H9 (cell line): ENCODE measurements around the gene IL1RAP. TPM values are rescaled to one million over a fixed set of nuclear protein-coding genes. Genes with fewer than 3 reads are reported as not detected.

Source experiments
- DNase-seq: peaks from one replicate; pipeline ENCODE4 v3.0.0-alpha.2; 2017
- H2AFZ ChIP-seq: one replicate; pipeline ENCODE4 v1.6.1; 2013; ENCODE audit warnings: mild to moderate bottlenecking, low read length, control low read depth, moderate library complexity
- H2AK5ac ChIP-seq: 2 replicates; pipeline ENCODE4 v1.6.1; 2013; ENCODE audit warnings: low read length, control low read depth, mixed read lengths; ENCODE audit not compliant: insufficient read length
- H2BK120ac ChIP-seq: one replicate; pipeline ENCODE4 v1.6.1; 2013; ENCODE audit warnings: low read depth, mild to moderate bottlenecking, low read length, control low read depth, inconsistent platforms; ENCODE audit not compliant: poor library complexity, severe bottlenecking
- H2BK12ac ChIP-seq: 2 replicates; pipeline ENCODE4 v1.6.1; 2013; ENCODE audit warnings: low read length, control low read depth, mixed read lengths, low read depth; ENCODE audit not compliant: insufficient read length
- H2BK15ac ChIP-seq: 2 replicates; pipeline ENCODE4 v1.6.1; 2013; ENCODE audit warnings: low read depth, low read length, control low read depth
- H2BK20ac ChIP-seq: one replicate; pipeline ENCODE4 v1.6.1; 2013; ENCODE audit warnings: low read depth, mild to moderate bottlenecking, low read length, control low read depth, inconsistent platforms; ENCODE audit not compliant: poor library complexity, severe bottlenecking
- H2BK5ac ChIP-seq: 2 replicates; pipeline ENCODE4 v1.6.1; 2013; ENCODE audit warnings: low read length, control low read depth, mixed read lengths; ENCODE audit not compliant: insufficient read length
- H3K14ac ChIP-seq: 2 replicates; pipeline ENCODE4 v1.6.1; 2013; ENCODE audit warnings: low read length, control low read depth; ENCODE audit not compliant: insufficient read depth
- H3K18ac ChIP-seq: 2 replicates; pipeline ENCODE4 v1.6.1; 2013; ENCODE audit warnings: low read depth, mild to moderate bottlenecking, mixed read lengths, low read length, control low read depth; ENCODE audit not compliant: insufficient read length
- H3K23ac ChIP-seq: 2 replicates; pipeline ENCODE4 v1.6.1; 2013; ENCODE audit warnings: low read length, control low read depth, mixed read lengths, low read depth; ENCODE audit not compliant: insufficient read length
- H3K23me2 ChIP-seq: 2 replicates; pipeline ENCODE4 v1.6.1; 2013; ENCODE audit warnings: low read depth, mild to moderate bottlenecking, mixed read lengths, low read length, control low read depth; ENCODE audit not compliant: insufficient read length, poor library complexity, severe bottlenecking
- H3K27ac ChIP-seq: 2 replicates; pipeline ENCODE4 v1.5.1; 2013; ENCODE audit warnings: low read length, control low read depth, mixed read lengths, low read depth; ENCODE audit not compliant: insufficient read length
- H3K27me3 ChIP-seq: 2 replicates; pipeline ENCODE4 v1.6.1; 2013; ENCODE audit warnings: low read length, control low read depth, inconsistent platforms; ENCODE audit not compliant: insufficient read depth
- H3K4ac ChIP-seq: 2 replicates; pipeline ENCODE4 v1.6.1; 2013; ENCODE audit warnings: low read depth, mild to moderate bottlenecking, control low read depth, inconsistent platforms, low read length, moderate library complexity
- H3K4me1 ChIP-seq: 2 replicates; pipeline ENCODE4 v1.6.1; 2013; ENCODE audit warnings: low read length, control low read depth, inconsistent platforms; ENCODE audit not compliant: insufficient read depth
- H3K4me2 ChIP-seq: 2 replicates; pipeline ENCODE4 v1.6.1; 2013; ENCODE audit warnings: low read length, control low read depth, mixed read lengths; ENCODE audit not compliant: insufficient read length, insufficient read depth
- H3K56ac ChIP-seq: 2 replicates; pipeline ENCODE4 v1.6.1; 2013; ENCODE audit warnings: low read depth, mild to moderate bottlenecking, mixed read lengths, low read length, control low read depth; ENCODE audit not compliant: insufficient read length
- H3K79me1 ChIP-seq: 2 replicates; pipeline ENCODE4 v1.6.1; 2013; ENCODE audit warnings: low read depth, mild to moderate bottlenecking, moderate library complexity, low read length, control low read depth, inconsistent platforms; ENCODE audit not compliant: insufficient read depth, poor library complexity, severe bottlenecking
- H3K79me2 ChIP-seq: 2 replicates; pipeline ENCODE4 v1.6.1; 2013; ENCODE audit warnings: low read length, control low read depth, inconsistent platforms; ENCODE audit not compliant: insufficient read depth
- H3K9ac ChIP-seq: 2 replicates; pipeline ENCODE4 v1.6.1; 2013; ENCODE audit warnings: low read length, control low read depth, mixed read lengths; ENCODE audit not compliant: insufficient read length; ENCODE audit errors: extremely low read depth
- H3K9me3 ChIP-seq: one replicate; pipeline ENCODE4 v1.6.1; 2013; ENCODE audit warnings: low read depth, low read length, inconsistent platforms; ENCODE audit not compliant: control insufficient read depth
- H3T11ph ChIP-seq: one replicate; pipeline ENCODE4 v1.6.1; 2013; ENCODE audit warnings: mild to moderate bottlenecking, low read length, control low read depth, inconsistent platforms
- H4K20me1 ChIP-seq: one replicate; pipeline ENCODE4 v1.6.1; 2013; ENCODE audit not compliant: control insufficient read depth, insufficient read length, insufficient read depth
- H4K5ac ChIP-seq: 2 replicates; pipeline ENCODE4 v1.6.1; 2013; ENCODE audit warnings: low read depth, mild to moderate bottlenecking, mixed read lengths, low read length, control low read depth; ENCODE audit not compliant: insufficient read length
- H4K8ac ChIP-seq: replicated peaks from 2 replicates; pipeline ENCODE4 v1.6.1; 2013; ENCODE audit warnings: low read length, control low read depth, mixed read lengths, low read depth; ENCODE audit not compliant: insufficient read length
- H4K91ac ChIP-seq: 2 replicates; pipeline ENCODE4 v1.6.1; 2013; ENCODE audit warnings: low read depth, mild to moderate bottlenecking, moderate library complexity, mixed read lengths, low read length, control low read depth; ENCODE audit not compliant: insufficient read length
- H3K27ac Mint-ChIP-seq, 3 experiments: 2 replicates in 2 of 3; 3 replicates in 1 of 3; pipeline ENCODE4 v1.8.0; 2020 to 2021; ENCODE audit warnings: mixed read lengths in 3 of 3, mild to moderate bottlenecking in 1 of 3, moderate library complexity in 1 of 3
- H3K27me3 Mint-ChIP-seq: 2 replicates; pipeline ENCODE4 v1.8.0; 2021; ENCODE audit warnings: low read depth, mild to moderate bottlenecking, moderate library complexity, mixed read lengths
- H3K36me3 Mint-ChIP-seq, 3 experiments: 2 replicates in 2 of 3; 3 replicates in 1 of 3; pipeline ENCODE4 v1.8.0; 2020 to 2021; ENCODE audit warnings: low read depth in 3 of 3, mixed read lengths in 3 of 3; ENCODE audit not compliant: insufficient read depth in 1 of 3
- H3K4me1 Mint-ChIP-seq, 2 experiments: 2 replicates each; pipeline ENCODE4 v1.8.0; 2020; ENCODE audit warnings: mixed read lengths in 2 of 2
- H3K4me3 Mint-ChIP-seq, 2 experiments: 2 replicates in 1 of 2; 3 replicates in 1 of 2; pipeline ENCODE4 v1.8.0; 2020 to 2021; ENCODE audit warnings: mild to moderate bottlenecking in 2 of 2, mixed read lengths in 2 of 2, moderate library complexity in 1 of 2
- H3K9me3 Mint-ChIP-seq, 2 experiments: 2 replicates in 1 of 2; 3 replicates in 1 of 2; pipeline ENCODE4 v1.8.0; 2020; ENCODE audit warnings: mild to moderate bottlenecking in 2 of 2, mixed read lengths in 2 of 2, moderate library complexity in 1 of 2
- WGBS: extraction: QIAGEN DNeasy Blood & Tissue Kit; methylation state at CpG from one replicate; pipeline ENCODE4 v1.1.7; 2013; ENCODE audit warnings: missing lambda C conversion rate, low lambda C conversion rate, mixed read lengths; ENCODE audit not compliant: insufficient read length; ENCODE audit errors: extremely low coverage; 5-methylcytosine and 5-hydroxymethylcytosine counted together
- total RNA-seq: library from RNA; stranded (reverse); gene quantifications from 2 replicates; pipeline ENCODE4 v1.2.1, GENCODE V29; 2021
- TF ChIP-seq, protein P1 (sequence below): fragments of 200-600 bp; sonication (generic); conservative IDR thresholded peaks from 3 replicates; pipeline ENCODE4 v1.8.0; 2021; ENCODE audit warnings: antibody characterized with exemption, mild to moderate bottlenecking

The IL1RAP gene
- total RNA-seq, 1 experiment from 2014 or later: 4.6 TPM

DNA sequence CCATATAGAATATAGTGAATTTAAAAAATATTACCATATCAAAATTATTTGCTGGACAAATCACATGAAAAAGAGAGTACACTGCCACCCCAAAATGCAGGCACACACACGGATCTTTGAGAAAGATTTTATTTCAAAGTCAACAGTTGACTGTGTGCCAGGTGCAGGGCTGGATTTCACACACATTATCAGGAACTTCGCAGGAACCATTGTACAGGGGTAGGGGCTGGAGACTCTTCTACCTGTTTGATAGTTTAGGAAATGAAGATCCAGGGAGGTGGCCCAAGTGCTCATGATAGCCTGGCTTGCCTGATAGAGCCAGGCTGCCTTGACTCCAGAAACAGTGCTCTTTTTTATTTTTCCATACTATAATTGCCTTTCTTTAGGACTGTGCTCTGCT, 54.2 kb downstream of the IL1RAP start:
- H3K79me1 ChIP-seq: no peaks in the 10 kb centered on the region
- H3K14ac ChIP-seq: no peak overlapping the region
- no peak overlapping the region for H3T11ph ChIP-seq
- Mint-ChIP-seq H3K36me3 (peaks cover 0 to 2% (median 0%) of the 10 kb centered on the region in 3 experiments; a peak in 2 of 7 replicates), H3K27me3 (no peaks in the 10 kb centered on the region), H3K27ac (no peak overlapping the region), H3K4me3 (no peak overlapping the region), H3K9me3 (no peaks in the 10 kb centered on the region), H3K4me1 (peaks cover 25 to 26% of the 10 kb centered on the region in 2 experiments)
- H2BK15ac ChIP-seq: no peak overlapping the region
- H2AFZ ChIP-seq: no peak overlapping the region
- no peak overlapping the region for H4K5ac ChIP-seq
- H3K23ac ChIP-seq: no peak overlapping the region
- H3K23me2 ChIP-seq: no peaks in the 10 kb centered on the region
- DNase-seq: no peak
- no CpG with 5 or more reads among the region's 2 CpGs for WGBS
- no peak overlapping the region for H2BK12ac ChIP-seq
- H2AK5ac ChIP-seq: no peak overlapping the region
- no peak overlapping the region for H2BK20ac ChIP-seq
- H4K20me1 ChIP-seq: no peaks in the 10 kb centered on the region
- H3K56ac ChIP-seq: no peak overlapping the region
- no peaks in the 10 kb centered on the region for H3K27me3 ChIP-seq
- H3K79me2 ChIP-seq: no peaks in the 10 kb centered on the region
- H2BK5ac ChIP-seq: no peak overlapping the region
- H3K18ac ChIP-seq: no peak overlapping the region
- no peak overlapping the region for H4K91ac ChIP-seq
- TF ChIP-seq, protein P1, sequence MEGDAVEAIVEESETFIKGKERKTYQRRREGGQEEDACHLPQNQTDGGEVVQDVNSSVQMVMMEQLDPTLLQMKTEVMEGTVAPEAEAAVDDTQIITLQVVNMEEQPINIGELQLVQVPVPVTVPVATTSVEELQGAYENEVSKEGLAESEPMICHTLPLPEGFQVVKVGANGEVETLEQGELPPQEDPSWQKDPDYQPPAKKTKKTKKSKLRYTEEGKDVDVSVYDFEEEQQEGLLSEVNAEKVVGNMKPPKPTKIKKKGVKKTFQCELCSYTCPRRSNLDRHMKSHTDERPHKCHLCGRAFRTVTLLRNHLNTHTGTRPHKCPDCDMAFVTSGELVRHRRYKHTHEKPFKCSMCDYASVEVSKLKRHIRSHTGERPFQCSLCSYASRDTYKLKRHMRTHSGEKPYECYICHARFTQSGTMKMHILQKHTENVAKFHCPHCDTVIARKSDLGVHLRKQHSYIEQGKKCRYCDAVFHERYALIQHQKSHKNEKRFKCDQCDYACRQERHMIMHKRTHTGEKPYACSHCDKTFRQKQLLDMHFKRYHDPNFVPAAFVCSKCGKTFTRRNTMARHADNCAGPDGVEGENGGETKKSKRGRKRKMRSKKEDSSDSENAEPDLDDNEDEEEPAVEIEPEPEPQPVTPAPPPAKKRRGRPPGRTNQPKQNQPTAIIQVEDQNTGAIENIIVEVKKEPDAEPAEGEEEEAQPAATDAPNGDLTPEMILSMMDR: no peak
- H3K9ac ChIP-seq: no peak overlapping the region
- no peaks in the 10 kb centered on the region for H3K9me3 ChIP-seq
- peaks cover 4% of the 10 kb centered on the region; the same call in 1 of the 2 replicates for H3K4me1 ChIP-seq
- H2BK120ac ChIP-seq: no peak overlapping the region
- no peak overlapping the region for H3K4me2 ChIP-seq
- H4K8ac ChIP-seq: no peak overlapping the region
- no peak overlapping the region for H3K27ac ChIP-seq
- no peak overlapping the region for H3K4ac ChIP-seq
